IPS-15b (cell line): ENCODE measurements around the gene OBSL1.

Experiments used
- H3K27me3 ChIP-seq: one replicate; pipeline ENCODE4 v1.6.1; 2013; ENCODE audit warnings: low read length; ENCODE audit not compliant: control insufficient read depth, insufficient read depth
- H3K36me3 ChIP-seq: one replicate; pipeline ENCODE4 v1.6.1; 2013; ENCODE audit warnings: low read length; ENCODE audit not compliant: control insufficient read depth, insufficient read depth
- H3K4me1 ChIP-seq: one replicate; pipeline ENCODE4 v1.6.1; 2013; ENCODE audit warnings: mild to moderate bottlenecking, low read length; ENCODE audit not compliant: control insufficient read depth, insufficient read depth
- H3K4me3 ChIP-seq: one replicate; pipeline ENCODE4 v1.5.1; 2013; ENCODE audit warnings: low read depth, low read length
- H3K9ac ChIP-seq: one replicate; pipeline ENCODE4 v1.6.1; 2013; ENCODE audit warnings: low read depth, mild to moderate bottlenecking, low read length
- H3K9me3 ChIP-seq: one replicate; pipeline ENCODE4 v1.6.1; 2013; ENCODE audit warnings: mild to moderate bottlenecking, low read length; ENCODE audit not compliant: control insufficient read depth, insufficient read depth

The OBSL1 gene

DNA sequence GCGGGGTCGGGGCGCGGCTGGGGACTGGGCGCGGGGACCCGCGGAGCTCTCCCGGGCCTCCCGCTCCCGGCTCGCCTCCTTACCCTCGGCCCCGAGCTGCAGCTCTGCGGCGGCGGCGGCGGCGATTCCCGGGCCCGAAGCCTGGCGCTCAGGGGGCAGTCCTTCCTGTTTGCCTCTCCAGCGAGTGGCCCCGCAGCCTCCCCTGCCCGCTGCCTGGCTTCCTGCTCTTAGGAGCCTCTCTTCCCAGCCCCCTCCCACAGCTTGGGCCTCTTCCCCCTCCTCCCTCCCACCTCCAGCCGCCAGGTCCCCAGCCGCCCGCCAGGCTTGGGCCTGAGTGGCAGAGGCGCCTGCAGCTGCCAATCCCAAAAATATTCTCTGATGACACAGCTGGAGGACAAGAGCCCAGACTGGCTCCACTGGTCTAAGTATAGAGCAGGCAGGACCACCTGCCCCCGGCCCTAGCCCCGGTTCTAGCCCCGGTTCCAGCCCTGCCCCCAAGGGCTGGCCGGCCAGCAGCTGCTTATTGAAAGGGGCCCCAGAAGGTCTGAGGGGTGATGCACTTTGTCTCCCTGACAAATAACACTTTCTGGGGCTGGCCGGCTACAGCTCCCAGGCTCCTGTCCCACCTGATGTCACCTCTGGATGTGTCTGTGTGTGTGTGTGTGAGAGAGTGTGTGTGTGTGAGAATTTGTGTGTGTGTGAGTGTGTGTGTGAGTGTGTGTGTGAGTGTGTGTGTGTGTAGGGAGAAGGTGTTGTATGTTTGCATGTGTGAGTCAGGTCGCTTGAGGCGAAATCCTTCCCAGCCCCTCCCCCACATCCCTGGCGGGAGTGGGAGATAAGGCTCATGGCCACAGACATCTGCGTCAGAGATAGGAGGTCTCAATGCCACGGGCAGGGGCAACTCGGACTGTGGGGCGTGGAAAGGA, at the start of gene OBSL1:
TSS of gene OBSL1 (minus strand) at position 229 of the 926 bp plus-strand sequence. CDS start 307 bp downstream, outside the sequence.
- Histone ChIP-seq H3K36me3 (peaks cover 8% of the 10 kb centered on the region), H3K27me3 (peaks cover 27% of the 10 kb centered on the region), H3K9ac (peak within 1 kb of the TSS; percentile 60), H3K4me1 (peaks cover 16% of the 10 kb centered on the region), H3K4me3 (peak within 1 kb of the TSS; percentile 49), H3K9me3 (no peaks in the 10 kb centered on the region)

DNA sequence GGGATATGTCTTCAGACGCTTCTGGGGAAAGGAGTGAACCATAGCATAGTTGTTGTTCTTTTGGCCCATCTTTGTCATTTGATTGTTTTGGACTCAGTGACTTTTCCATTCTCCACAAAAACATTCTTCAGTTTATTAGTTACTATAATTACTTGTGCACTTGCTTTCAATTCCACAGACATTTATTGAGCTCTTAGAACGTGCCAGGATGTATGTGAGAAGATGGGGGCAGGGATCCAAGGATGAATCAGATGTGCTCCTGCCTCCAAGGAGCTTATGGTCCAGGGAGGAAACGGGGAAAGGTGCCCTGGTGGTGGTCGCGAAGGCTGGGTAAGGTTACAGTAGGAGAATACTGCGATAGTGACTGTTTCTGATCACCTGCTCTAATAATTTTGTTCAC, 49.2 kb upstream of the OBSL1 start:
- Histone ChIP-seq H3K36me3 (no peaks in the 10 kb centered on the region), H3K27me3 (peaks cover 2% of the 10 kb centered on the region), H3K4me1 (no peaks in the 10 kb centered on the region), H3K9me3 (no peaks in the 10 kb centered on the region), H3K9ac (no peak overlapping the region), H3K4me3 (no peak overlapping the region)

DNA sequence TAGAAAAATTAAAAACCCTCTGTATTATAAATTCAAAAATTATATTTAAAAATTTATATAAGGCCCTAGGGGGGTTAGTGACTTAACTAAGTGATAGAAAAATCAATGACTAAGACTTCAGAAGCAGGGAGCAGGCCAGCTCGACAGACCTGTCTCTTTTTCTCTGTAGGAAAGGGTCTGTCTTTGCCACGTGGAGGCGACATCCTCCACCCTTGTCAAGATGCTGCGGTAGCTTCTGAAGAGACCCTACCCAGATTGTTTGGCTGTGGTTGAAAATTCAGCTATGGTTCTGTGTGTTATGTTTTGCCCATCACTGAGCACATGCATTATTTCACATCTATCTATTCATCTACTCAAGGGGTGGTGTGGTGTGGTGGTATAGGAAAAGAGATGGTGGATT, 47.9 kb upstream of the OBSL1 start:
- Histone ChIP-seq H3K36me3 (peaks cover 5% of the 10 kb centered on the region), H3K27me3 (peaks cover 2% of the 10 kb centered on the region), H3K4me1 (no peaks in the 10 kb centered on the region), H3K9me3 (no peaks in the 10 kb centered on the region), H3K9ac (no peak overlapping the region), H3K4me3 (no peak overlapping the region)

DNA sequence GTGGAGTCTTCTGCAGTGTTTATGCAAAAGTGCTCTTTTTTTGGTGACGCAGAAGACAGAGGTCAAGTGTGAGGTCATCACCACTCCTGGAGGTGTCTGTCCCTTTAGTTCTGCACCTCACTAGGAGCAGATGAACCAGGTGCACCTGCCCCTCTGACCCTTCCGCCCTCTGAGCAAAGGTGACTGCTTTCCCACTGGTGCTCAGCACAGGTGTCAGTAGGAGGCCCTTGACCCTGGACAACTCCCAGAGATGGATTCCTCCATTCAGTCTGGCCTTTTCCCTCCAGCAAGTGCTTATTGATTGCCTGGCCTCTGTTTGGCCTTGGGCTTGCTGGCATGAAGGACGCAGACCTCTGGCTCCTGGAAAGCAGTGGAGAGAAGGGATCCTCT, 47.4 kb upstream of the OBSL1 start:
- H3K9ac ChIP-seq = no peak overlapping the region
- H3K36me3 ChIP-seq = peaks cover 5% of the 10 kb centered on the region
- H3K27me3 ChIP-seq = peaks cover 2% of the 10 kb centered on the region
- no peaks in the 10 kb centered on the region for H3K4me1 ChIP-seq
- H3K9me3 ChIP-seq = no peaks in the 10 kb centered on the region
- no peak overlapping the region for H3K4me3 ChIP-seq

DNA sequence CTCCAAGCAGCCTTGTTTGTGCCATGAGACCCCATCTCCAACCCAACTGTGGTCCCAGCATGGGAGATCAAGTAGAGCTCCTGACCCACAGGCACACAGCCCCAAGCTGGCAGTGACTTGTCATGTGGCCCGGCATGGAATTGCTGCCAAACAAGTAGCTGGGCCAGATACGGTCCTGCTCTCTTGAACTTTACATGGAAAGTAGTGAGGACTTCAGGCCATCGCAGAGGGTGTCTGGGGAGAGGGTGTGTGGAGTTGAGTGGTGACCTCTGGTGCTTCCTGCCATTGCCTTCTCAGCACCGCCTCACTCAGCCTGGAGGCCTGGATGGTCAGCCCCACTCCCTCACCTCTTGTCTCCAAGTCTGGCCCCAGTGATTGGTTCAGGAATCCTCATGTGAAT, 45.2 kb upstream of the OBSL1 start:
- Histone ChIP-seq H3K4me3 (no peak overlapping the region), H3K9me3 (no peaks in the 10 kb centered on the region), H3K27me3 (no peaks in the 10 kb centered on the region), H3K9ac (no peak overlapping the region), H3K36me3 (peaks cover 10% of the 10 kb centered on the region), H3K4me1 (no peaks in the 10 kb centered on the region)

DNA sequence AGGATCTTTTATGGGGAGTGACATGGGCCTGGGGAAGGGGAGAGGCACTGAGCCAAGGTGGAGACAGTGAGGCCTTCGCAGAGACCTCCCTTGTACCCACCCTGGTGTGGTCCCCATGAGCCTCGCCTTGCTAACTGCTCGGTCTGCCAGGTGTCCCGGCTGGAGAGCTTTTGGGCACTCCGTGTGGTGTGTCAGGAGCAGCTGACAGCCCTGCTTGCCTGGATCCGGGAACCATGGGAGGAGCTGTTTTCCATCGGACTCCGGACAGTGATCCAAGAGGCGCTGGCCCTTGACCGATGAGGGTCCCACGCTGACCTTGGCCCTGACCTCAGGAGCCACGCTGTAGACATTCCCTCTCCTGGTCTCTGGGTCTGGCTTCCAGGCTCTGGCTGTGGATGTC, 44.6 kb upstream of the OBSL1 start:
- Histone ChIP-seq H3K27me3 (no peaks in the 10 kb centered on the region), H3K4me3 (no peak overlapping the region), H3K9ac (no peak overlapping the region), H3K9me3 (no peaks in the 10 kb centered on the region), H3K4me1 (no peaks in the 10 kb centered on the region), H3K36me3 (peaks cover 10% of the 10 kb centered on the region)

DNA sequence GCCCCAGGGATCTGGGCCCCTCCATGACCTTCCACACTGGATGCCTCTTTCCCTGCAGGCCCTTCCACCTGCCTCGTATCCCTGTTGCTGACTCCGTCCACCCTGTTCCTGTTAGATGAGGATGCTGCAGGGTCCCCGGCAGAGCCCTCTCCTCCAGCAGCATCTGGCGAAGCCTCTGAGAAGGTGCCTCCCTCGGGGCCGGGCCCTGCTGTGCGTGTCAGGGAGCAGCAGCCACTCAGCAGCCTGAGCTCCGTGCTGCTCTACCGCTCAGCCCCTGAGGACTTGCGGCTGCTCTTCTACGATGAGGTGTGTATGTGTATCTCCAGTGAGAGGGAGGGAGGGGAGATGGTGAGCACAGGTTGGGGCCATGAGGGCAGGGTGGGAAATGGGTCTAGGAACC, 43.7 kb upstream of the OBSL1 start:
- H3K36me3 ChIP-seq = peaks cover 10% of the 10 kb centered on the region
- H3K27me3 ChIP-seq = no peaks in the 10 kb centered on the region
- H3K9ac ChIP-seq = no peak overlapping the region
- no peaks in the 10 kb centered on the region for H3K4me1 ChIP-seq
- no peak overlapping the region for H3K4me3 ChIP-seq
- H3K9me3 ChIP-seq = no peaks in the 10 kb centered on the region

DNA sequence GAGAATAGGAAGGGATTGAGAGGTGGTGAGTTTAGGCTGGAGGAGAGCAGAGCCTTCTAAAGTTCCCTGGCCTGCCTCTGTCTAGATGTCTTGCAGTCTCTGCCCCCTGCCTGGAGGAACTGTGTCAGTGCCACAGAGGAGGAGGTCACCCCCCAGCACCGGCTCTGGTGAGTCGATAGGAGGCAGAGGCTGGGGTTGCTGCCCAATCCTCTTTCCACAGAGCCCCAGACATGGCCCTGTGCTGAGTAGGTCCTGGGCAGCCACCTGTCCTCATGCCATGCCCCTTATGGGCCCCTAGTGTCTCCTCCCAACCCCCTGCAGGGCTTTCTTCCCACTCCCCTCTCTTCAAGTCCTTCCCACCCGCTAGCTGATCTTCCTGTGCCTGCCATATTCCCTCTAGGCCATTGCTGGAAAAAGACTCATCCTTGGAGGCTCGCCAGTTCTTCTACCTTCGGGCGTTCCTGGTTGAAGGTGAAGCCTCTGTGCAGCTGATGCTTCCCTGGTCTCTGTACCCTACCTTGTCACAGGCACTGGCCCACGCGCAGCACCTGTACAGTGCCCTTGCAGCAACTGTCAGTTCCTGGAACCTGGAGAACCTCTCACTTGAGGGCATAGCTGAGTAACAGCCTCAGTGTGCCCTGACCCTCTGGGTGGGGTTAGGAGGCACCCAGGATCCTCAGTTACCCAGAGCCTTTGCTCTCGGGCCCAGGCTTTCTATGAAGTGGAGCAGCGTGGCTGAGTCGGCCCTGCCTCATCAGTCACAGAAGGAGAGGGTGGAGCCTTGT, 42.9 kb upstream of the OBSL1 start:
- no peak overlapping the region for H3K9ac ChIP-seq
- no peaks in the 10 kb centered on the region for H3K9me3 ChIP-seq
- no peaks in the 10 kb centered on the region for H3K4me1 ChIP-seq
- H3K4me3 ChIP-seq = no peak overlapping the region
- H3K27me3 ChIP-seq = no peaks in the 10 kb centered on the region
- H3K36me3 ChIP-seq = peaks cover 12% of the 10 kb centered on the region

DNA sequence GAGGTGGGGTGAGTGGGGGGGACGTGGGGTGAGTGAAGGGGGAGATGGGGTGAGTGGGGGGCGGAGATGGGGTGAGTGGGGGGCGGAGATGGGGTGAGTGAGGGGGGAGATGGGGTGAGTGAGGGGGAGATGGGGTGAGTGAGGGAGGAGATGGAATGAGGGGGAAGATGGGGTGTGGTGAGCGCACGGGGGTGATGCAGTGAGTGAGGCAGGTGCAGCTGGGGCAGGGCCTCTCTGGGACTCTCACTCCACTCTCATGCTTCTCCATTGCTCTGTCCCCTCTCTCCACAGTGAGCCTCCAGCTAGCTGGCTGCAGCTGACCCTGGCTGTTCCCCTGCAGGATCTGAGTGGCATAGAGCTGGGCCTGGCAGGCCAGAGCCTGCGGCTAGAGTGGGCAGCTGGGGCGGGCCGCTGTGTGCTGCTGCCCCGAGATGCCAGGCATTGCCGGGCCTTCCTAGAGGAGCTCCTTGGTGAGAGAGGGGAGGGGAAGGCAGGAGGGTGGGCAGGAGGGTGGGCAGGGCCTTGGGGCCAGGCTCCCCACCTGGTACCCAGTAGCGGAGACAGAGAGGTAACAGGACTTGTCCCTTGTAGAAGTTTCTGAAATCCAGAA, 42.2 kb upstream of the OBSL1 start:
- H3K4me3 ChIP-seq = no peak overlapping the region
- H3K4me1 ChIP-seq = no peaks in the 10 kb centered on the region
- H3K9ac ChIP-seq = no peak overlapping the region
- peaks cover 17% of the 10 kb centered on the region for H3K36me3 ChIP-seq
- H3K27me3 ChIP-seq = no peaks in the 10 kb centered on the region
- no peaks in the 10 kb centered on the region for H3K9me3 ChIP-seq

DNA sequence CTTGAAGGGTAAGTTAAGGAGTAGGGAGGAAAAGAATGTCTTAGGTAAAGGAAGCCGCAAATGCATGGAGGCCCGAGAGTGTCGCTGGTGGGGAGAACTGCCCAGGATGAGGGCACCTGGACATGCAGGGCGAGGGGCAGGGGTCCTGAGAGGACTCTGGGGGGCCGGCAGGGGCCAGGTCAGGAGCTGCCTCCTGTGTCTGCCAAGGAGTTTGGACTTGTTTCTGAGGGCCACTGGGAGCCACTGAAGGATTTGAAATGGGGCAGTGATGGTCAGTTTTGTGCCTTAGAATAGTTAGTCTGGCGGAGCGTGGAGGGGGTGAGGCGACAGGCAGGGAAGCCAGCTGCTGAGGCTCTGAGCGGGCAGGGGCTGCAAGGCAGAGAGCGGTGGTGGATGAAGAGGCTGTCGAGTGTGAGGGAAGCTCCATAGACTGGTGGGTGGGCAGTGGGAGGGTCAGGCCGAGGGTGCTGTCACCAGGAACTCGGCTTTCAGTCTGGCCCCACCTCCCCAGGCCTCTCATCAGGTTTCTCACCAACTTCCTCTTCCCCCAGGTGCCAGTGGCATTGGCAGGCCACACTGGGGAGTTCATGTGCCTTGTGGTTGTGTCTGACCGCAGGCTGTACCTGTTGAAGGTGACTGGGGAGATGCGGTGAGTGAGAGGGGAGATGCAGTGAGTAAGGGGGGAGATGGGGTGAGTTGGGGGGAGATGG, 41.4 kb upstream of the OBSL1 start:
- Histone ChIP-seq H3K36me3 (peaks cover 25% of the 10 kb centered on the region), H3K9ac (no peak overlapping the region), H3K27me3 (no peaks in the 10 kb centered on the region), H3K4me3 (no peak overlapping the region), H3K9me3 (no peaks in the 10 kb centered on the region), H3K4me1 (no peaks in the 10 kb centered on the region)

DNA sequence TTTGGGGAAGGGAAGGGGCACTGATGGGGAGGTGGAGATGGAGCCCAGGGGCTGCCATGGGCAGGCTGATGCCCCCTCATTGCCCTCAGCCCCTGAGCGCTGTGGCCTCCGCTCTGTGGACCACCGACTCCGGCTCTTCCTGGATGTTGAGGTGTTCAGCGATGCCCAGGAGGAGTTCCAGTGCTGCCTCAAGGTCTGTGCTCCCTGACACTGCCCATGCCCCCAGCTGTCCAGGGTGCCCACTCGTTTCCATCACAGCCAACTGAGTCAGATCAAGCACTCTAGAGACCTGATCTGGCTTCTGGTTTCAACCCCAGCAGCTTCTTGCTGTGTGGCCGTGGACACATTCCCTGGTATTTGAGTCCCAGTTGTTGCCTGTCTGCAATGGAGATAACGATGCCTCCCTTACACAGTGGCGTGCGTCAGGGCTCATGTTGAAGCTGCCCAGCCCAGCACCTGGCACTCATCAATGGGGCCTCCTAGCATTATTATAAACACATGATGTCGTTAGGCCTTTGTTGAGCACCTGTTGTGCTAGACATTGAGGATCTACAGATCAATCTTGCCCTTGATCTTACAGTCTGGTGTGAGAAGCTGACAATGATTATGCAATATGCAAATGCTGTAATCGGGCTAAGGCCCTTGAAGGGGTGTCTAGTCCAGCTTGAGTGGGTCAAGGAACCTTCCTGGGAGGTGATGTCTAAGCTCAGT, 40.7 kb upstream of the OBSL1 start:
- H3K36me3 ChIP-seq = peaks cover 25% of the 10 kb centered on the region
- no peaks in the 10 kb centered on the region for H3K4me1 ChIP-seq
- no peak overlapping the region for H3K4me3 ChIP-seq
- no peak overlapping the region for H3K9ac ChIP-seq
- H3K27me3 ChIP-seq = no peaks in the 10 kb centered on the region
- no peaks in the 10 kb centered on the region for H3K9me3 ChIP-seq
